H9 (cell line): ENCODE data around the gene PRAMEF10. TPM values are rescaled to one million over a fixed set of nuclear protein-coding genes. Genes with fewer than 3 reads are reported as not detected.
"Not testable (repeated sequence)": the region's sequence is repeated elsewhere in the genome, so short reads cannot be mapped to it uniquely, and the experiment has no call there.

Experiments used
- DNase-seq: peaks from one replicate; pipeline ENCODE4 v3.0.0-alpha.2; 2017
- H2AFZ ChIP-seq: one replicate; pipeline ENCODE4 v1.6.1; 2013; ENCODE audit warnings: mild to moderate bottlenecking, low read length, control low read depth, moderate library complexity
- H2AK5ac ChIP-seq: 2 replicates; pipeline ENCODE4 v1.6.1; 2013; ENCODE audit warnings: low read length, control low read depth, mixed read lengths; ENCODE audit not compliant: insufficient read length
- H2BK120ac ChIP-seq: one replicate; pipeline ENCODE4 v1.6.1; 2013; ENCODE audit warnings: low read depth, mild to moderate bottlenecking, low read length, control low read depth, inconsistent platforms; ENCODE audit not compliant: poor library complexity, severe bottlenecking
- H2BK12ac ChIP-seq: 2 replicates; pipeline ENCODE4 v1.6.1; 2013; ENCODE audit warnings: low read length, control low read depth, mixed read lengths, low read depth; ENCODE audit not compliant: insufficient read length
- H2BK15ac ChIP-seq: 2 replicates; pipeline ENCODE4 v1.6.1; 2013; ENCODE audit warnings: low read depth, low read length, control low read depth
- H2BK20ac ChIP-seq: one replicate; pipeline ENCODE4 v1.6.1; 2013; ENCODE audit warnings: low read depth, mild to moderate bottlenecking, low read length, control low read depth, inconsistent platforms; ENCODE audit not compliant: poor library complexity, severe bottlenecking
- H2BK5ac ChIP-seq: 2 replicates; pipeline ENCODE4 v1.6.1; 2013; ENCODE audit warnings: low read length, control low read depth, mixed read lengths; ENCODE audit not compliant: insufficient read length
- H3K14ac ChIP-seq: 2 replicates; pipeline ENCODE4 v1.6.1; 2013; ENCODE audit warnings: low read length, control low read depth; ENCODE audit not compliant: insufficient read depth
- H3K18ac ChIP-seq: 2 replicates; pipeline ENCODE4 v1.6.1; 2013; ENCODE audit warnings: low read depth, mild to moderate bottlenecking, mixed read lengths, low read length, control low read depth; ENCODE audit not compliant: insufficient read length
- H3K23ac ChIP-seq: 2 replicates; pipeline ENCODE4 v1.6.1; 2013; ENCODE audit warnings: low read length, control low read depth, mixed read lengths, low read depth; ENCODE audit not compliant: insufficient read length
- H3K23me2 ChIP-seq: 2 replicates; pipeline ENCODE4 v1.6.1; 2013; ENCODE audit warnings: low read depth, mild to moderate bottlenecking, mixed read lengths, low read length, control low read depth; ENCODE audit not compliant: insufficient read length, poor library complexity, severe bottlenecking
- H3K27ac ChIP-seq: 2 replicates; pipeline ENCODE4 v1.5.1; 2013; ENCODE audit warnings: low read length, control low read depth, mixed read lengths, low read depth; ENCODE audit not compliant: insufficient read length
- H3K27me3 ChIP-seq: 2 replicates; pipeline ENCODE4 v1.6.1; 2013; ENCODE audit warnings: low read length, control low read depth, inconsistent platforms; ENCODE audit not compliant: insufficient read depth
- H3K4ac ChIP-seq: 2 replicates; pipeline ENCODE4 v1.6.1; 2013; ENCODE audit warnings: low read depth, mild to moderate bottlenecking, control low read depth, inconsistent platforms, low read length, moderate library complexity
- H3K4me1 ChIP-seq: 2 replicates; pipeline ENCODE4 v1.6.1; 2013; ENCODE audit warnings: low read length, control low read depth, inconsistent platforms; ENCODE audit not compliant: insufficient read depth
- H3K4me2 ChIP-seq: 2 replicates; pipeline ENCODE4 v1.6.1; 2013; ENCODE audit warnings: low read length, control low read depth, mixed read lengths; ENCODE audit not compliant: insufficient read length, insufficient read depth
- H3K56ac ChIP-seq: 2 replicates; pipeline ENCODE4 v1.6.1; 2013; ENCODE audit warnings: low read depth, mild to moderate bottlenecking, mixed read lengths, low read length, control low read depth; ENCODE audit not compliant: insufficient read length
- H3K79me1 ChIP-seq: 2 replicates; pipeline ENCODE4 v1.6.1; 2013; ENCODE audit warnings: low read depth, mild to moderate bottlenecking, moderate library complexity, low read length, control low read depth, inconsistent platforms; ENCODE audit not compliant: insufficient read depth, poor library complexity, severe bottlenecking
- H3K79me2 ChIP-seq: 2 replicates; pipeline ENCODE4 v1.6.1; 2013; ENCODE audit warnings: low read length, control low read depth, inconsistent platforms; ENCODE audit not compliant: insufficient read depth
- H3K9ac ChIP-seq: 2 replicates; pipeline ENCODE4 v1.6.1; 2013; ENCODE audit warnings: low read length, control low read depth, mixed read lengths; ENCODE audit not compliant: insufficient read length; ENCODE audit errors: extremely low read depth
- H3K9me3 ChIP-seq: one replicate; pipeline ENCODE4 v1.6.1; 2013; ENCODE audit warnings: low read depth, low read length, inconsistent platforms; ENCODE audit not compliant: control insufficient read depth
- H3T11ph ChIP-seq: one replicate; pipeline ENCODE4 v1.6.1; 2013; ENCODE audit warnings: mild to moderate bottlenecking, low read length, control low read depth, inconsistent platforms
- H4K20me1 ChIP-seq: one replicate; pipeline ENCODE4 v1.6.1; 2013; ENCODE audit not compliant: control insufficient read depth, insufficient read length, insufficient read depth
- H4K5ac ChIP-seq: 2 replicates; pipeline ENCODE4 v1.6.1; 2013; ENCODE audit warnings: low read depth, mild to moderate bottlenecking, mixed read lengths, low read length, control low read depth; ENCODE audit not compliant: insufficient read length
- H4K8ac ChIP-seq: replicated peaks from 2 replicates; pipeline ENCODE4 v1.6.1; 2013; ENCODE audit warnings: low read length, control low read depth, mixed read lengths, low read depth; ENCODE audit not compliant: insufficient read length
- H4K91ac ChIP-seq: 2 replicates; pipeline ENCODE4 v1.6.1; 2013; ENCODE audit warnings: low read depth, mild to moderate bottlenecking, moderate library complexity, mixed read lengths, low read length, control low read depth; ENCODE audit not compliant: insufficient read length
- H3K27ac Mint-ChIP-seq, 3 experiments: 2 replicates in 2 of 3; 3 replicates in 1 of 3; pipeline ENCODE4 v1.8.0; 2020 to 2021; ENCODE audit warnings: mixed read lengths in 3 of 3, mild to moderate bottlenecking in 1 of 3, moderate library complexity in 1 of 3
- H3K27me3 Mint-ChIP-seq: 2 replicates; pipeline ENCODE4 v1.8.0; 2021; ENCODE audit warnings: low read depth, mild to moderate bottlenecking, moderate library complexity, mixed read lengths
- H3K36me3 Mint-ChIP-seq, 3 experiments: 2 replicates in 2 of 3; 3 replicates in 1 of 3; pipeline ENCODE4 v1.8.0; 2020 to 2021; ENCODE audit warnings: low read depth in 3 of 3, mixed read lengths in 3 of 3; ENCODE audit not compliant: insufficient read depth in 1 of 3
- H3K4me1 Mint-ChIP-seq, 2 experiments: 2 replicates each; pipeline ENCODE4 v1.8.0; 2020; ENCODE audit warnings: mixed read lengths in 2 of 2
- H3K4me3 Mint-ChIP-seq, 2 experiments: 2 replicates in 1 of 2; 3 replicates in 1 of 2; pipeline ENCODE4 v1.8.0; 2020 to 2021; ENCODE audit warnings: mild to moderate bottlenecking in 2 of 2, mixed read lengths in 2 of 2, moderate library complexity in 1 of 2
- H3K9me3 Mint-ChIP-seq, 2 experiments: 2 replicates in 1 of 2; 3 replicates in 1 of 2; pipeline ENCODE4 v1.8.0; 2020; ENCODE audit warnings: mild to moderate bottlenecking in 2 of 2, mixed read lengths in 2 of 2, moderate library complexity in 1 of 2
- WGBS: extraction: QIAGEN DNeasy Blood & Tissue Kit; methylation state at CpG from one replicate; pipeline ENCODE4 v1.1.7; 2013; ENCODE audit warnings: missing lambda C conversion rate, low lambda C conversion rate, mixed read lengths; ENCODE audit not compliant: insufficient read length; ENCODE audit errors: extremely low coverage; 5-methylcytosine and 5-hydroxymethylcytosine counted together
- total RNA-seq: library from RNA; stranded (reverse); gene quantifications from 2 replicates; pipeline ENCODE4 v1.2.1, GENCODE V29; 2021

The PRAMEF10 gene
- total RNA-seq, 1 experiment from 2014 or later, result not detected

DNA sequence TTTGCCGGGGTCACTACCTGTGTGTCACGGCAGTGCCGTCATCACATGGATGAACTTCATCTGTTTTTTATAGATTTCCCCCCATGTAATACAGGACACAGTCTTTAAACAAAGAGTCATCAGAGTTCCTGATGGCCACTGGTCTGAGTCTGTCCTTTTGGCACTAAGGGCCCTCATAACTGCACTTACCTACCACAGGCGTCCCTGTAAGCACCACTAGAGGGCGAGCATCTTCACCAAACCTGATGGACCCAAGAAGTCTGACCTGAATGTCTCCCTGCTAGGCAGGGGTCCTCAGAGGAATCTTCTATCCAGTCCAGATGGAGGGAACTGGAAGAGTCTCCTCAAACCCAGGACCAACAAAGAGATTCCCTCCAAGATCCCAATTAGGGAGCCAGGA, 26.3 kb upstream of the PRAMEF10 start:
- H3K79me1 ChIP-seq, H3K4me2 ChIP-seq, H3K23me2 ChIP-seq, H3K4me1 ChIP-seq, H3K27ac Mint-ChIP-seq, H2BK15ac ChIP-seq, H4K8ac ChIP-seq, H2BK5ac ChIP-seq, H2BK12ac ChIP-seq, DNase-seq, H2BK120ac ChIP-seq, H3K27me3 Mint-ChIP-seq, H3K79me2 ChIP-seq, H3K14ac ChIP-seq, H3K9me3 Mint-ChIP-seq, H3T11ph ChIP-seq, H3K9me3 ChIP-seq, H3K9ac ChIP-seq, H3K56ac ChIP-seq, H4K91ac ChIP-seq, H4K5ac ChIP-seq, H3K23ac ChIP-seq, H2BK20ac ChIP-seq, H3K27ac ChIP-seq, H2AFZ ChIP-seq, H3K4ac ChIP-seq, H3K4me3 Mint-ChIP-seq, H4K20me1 ChIP-seq, H3K4me1 Mint-ChIP-seq, H3K27me3 ChIP-seq, H3K36me3 Mint-ChIP-seq, H2AK5ac ChIP-seq, H3K18ac ChIP-seq: not testable (repeated sequence)
- no CpG with 5 or more reads among the region's 5 CpGs for WGBS

DNA sequence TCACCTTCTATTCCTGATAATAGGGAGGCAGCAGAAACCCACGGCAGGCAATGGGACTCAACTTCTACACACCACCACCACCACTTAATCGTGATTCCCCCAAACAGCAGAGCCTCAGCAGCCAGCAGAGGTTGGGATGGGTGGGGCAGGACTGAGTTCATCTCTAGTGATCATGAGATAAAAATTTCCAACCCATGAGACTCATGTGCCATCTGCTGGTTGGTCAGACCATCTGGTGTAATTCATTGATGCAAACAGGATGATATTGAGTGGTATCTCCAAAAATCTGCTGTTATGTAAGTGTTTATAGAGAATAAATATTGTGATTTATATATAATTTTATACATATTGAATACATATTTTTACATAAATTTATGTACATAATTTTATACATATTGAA, 23.7 kb upstream of the PRAMEF10 start:
- H2BK15ac ChIP-seq, H2BK5ac ChIP-seq, H3T11ph ChIP-seq, H3K27me3 ChIP-seq, H3K4me1 Mint-ChIP-seq, H2BK120ac ChIP-seq, H2BK12ac ChIP-seq, H2BK20ac ChIP-seq, H3K4me3 Mint-ChIP-seq, H3K23me2 ChIP-seq, H2AK5ac ChIP-seq, H4K8ac ChIP-seq, H3K79me2 ChIP-seq, H3K27ac Mint-ChIP-seq, H3K27me3 Mint-ChIP-seq, H3K27ac ChIP-seq, H3K36me3 Mint-ChIP-seq, H3K14ac ChIP-seq, H3K9ac ChIP-seq, H3K4me2 ChIP-seq, H4K91ac ChIP-seq, H4K20me1 ChIP-seq, H2AFZ ChIP-seq, H3K79me1 ChIP-seq, H3K4me1 ChIP-seq, H4K5ac ChIP-seq, H3K23ac ChIP-seq, DNase-seq, H3K4ac ChIP-seq, H3K9me3 Mint-ChIP-seq, H3K9me3 ChIP-seq, H3K18ac ChIP-seq, H3K56ac ChIP-seq: not testable (repeated sequence)
- WGBS, result no CpG with 5 or more reads among the region's 2 CpGs
